ENCODE data around the gene SLC19A1.

SLC19A1 gene

GRCh38 chr21:45542242-45542666 lies at the start of gene SLC19A1:
SLC19A1 (minus strand) TSS chr21:45542440; CDS start chr21:45537959, 4,481 bp downstream.
- Histone ChIP-seq H3K9ac (ENCODE audit: low read length) (no peak within 1 kb of the TSS), H3K4me1 (ENCODE audit: control insufficient read depth, insufficient read depth, low read length) (peaks cover 5% of the 10 kb centered on the region), H3K36me3 (ENCODE audit: control insufficient read depth, insufficient read depth, low read length) (no peaks in the 10 kb centered on the region), H3K4me3 (ENCODE audit: low read length) (peak within 1 kb of the TSS; percentile 60), H3K27me3 (ENCODE audit: control insufficient read depth, insufficient read depth, low read length) (no peaks in the 10 kb centered on the region), H3K27ac (ENCODE audit: low read depth, low read length) (peak within 1 kb of the TSS; percentile 2)

GRCh38 chr21:45591619-45592207 lies 49.5 kb upstream of the SLC19A1 start:
- Histone ChIP-seq H3K27me3 (ENCODE audit: control insufficient read depth, insufficient read depth, low read length) (peaks cover 2% of the 10 kb centered on the region), H3K4me1 (ENCODE audit: control insufficient read depth, insufficient read depth, low read length) (no peaks in the 10 kb centered on the region), H3K4me3 (ENCODE audit: low read length) (no peak overlapping the region), H3K27ac (ENCODE audit: low read depth, low read length) (no peak overlapping the region), H3K9ac (ENCODE audit: low read length) (no peak overlapping the region), H3K36me3 (ENCODE audit: control insufficient read depth, insufficient read depth, low read length) (no peaks in the 10 kb centered on the region)

GRCh38 chr21:45590726-45591618 lies 48.7 kb upstream of the SLC19A1 start:
- Histone ChIP-seq H3K4me1 (ENCODE audit: control insufficient read depth, insufficient read depth, low read length) (no peaks in the 10 kb centered on the region), H3K27ac (ENCODE audit: low read depth, low read length) (no peak overlapping the region), H3K36me3 (ENCODE audit: control insufficient read depth, insufficient read depth, low read length) (no peaks in the 10 kb centered on the region), H3K27me3 (ENCODE audit: control insufficient read depth, insufficient read depth, low read length) (peaks cover 2% of the 10 kb centered on the region), H3K4me3 (ENCODE audit: low read length) (no peak overlapping the region), H3K9ac (ENCODE audit: low read length) (no peak overlapping the region)

GRCh38 chr21:45590246-45590725 lies 48.0 kb upstream of the SLC19A1 start:
- Histone ChIP-seq H3K4me1 (ENCODE audit: control insufficient read depth, insufficient read depth, low read length) (no peaks in the 10 kb centered on the region), H3K27me3 (ENCODE audit: control insufficient read depth, insufficient read depth, low read length) (peaks cover 2% of the 10 kb centered on the region), H3K36me3 (ENCODE audit: control insufficient read depth, insufficient read depth, low read length) (no peaks in the 10 kb centered on the region), H3K4me3 (ENCODE audit: low read length) (peak overlapping the region; percentile 33), H3K9ac (ENCODE audit: low read length) (no peak overlapping the region), H3K27ac (ENCODE audit: low read depth, low read length) (no peak overlapping the region)

- H3K36me3 ChIP-seq (ENCODE audit: control insufficient read depth, insufficient read depth, low read length): no peaks in the 10 kb centered on the region
- no peak overlapping the region for H3K27ac ChIP-seq (ENCODE audit: low read depth, low read length)
- H3K4me3 ChIP-seq (ENCODE audit: low read length): peak overlapping the region; percentile 33
- H3K4me1 ChIP-seq (ENCODE audit: control insufficient read depth, insufficient read depth, low read length): no peaks in the 10 kb centered on the region
- H3K27me3 ChIP-seq (ENCODE audit: control insufficient read depth, insufficient read depth, low read length): peaks cover 2% of the 10 kb centered on the region
- H3K9ac ChIP-seq (ENCODE audit: low read length): no peak overlapping the region
Measured at GRCh38 chr21:45589686-45590245, 47.5 kb upstream of the SLC19A1 start.

GRCh38 chr21:45588871-45589491 lies 46.7 kb upstream of the SLC19A1 start:
- Histone ChIP-seq H3K9ac (ENCODE audit: low read length) (no peak overlapping the region), H3K4me3 (ENCODE audit: low read length) (no peak overlapping the region), H3K27me3 (ENCODE audit: control insufficient read depth, insufficient read depth, low read length) (peaks cover 2% of the 10 kb centered on the region)

GRCh38 chr21:45588086-45588825 lies 46.0 kb upstream of the SLC19A1 start:
- no peak overlapping the region for H3K27ac ChIP-seq (ENCODE audit: low read depth, low read length)
- H3K4me3 ChIP-seq (ENCODE audit: low read length): no peak overlapping the region
- H3K9ac ChIP-seq (ENCODE audit: low read length): no peak overlapping the region
- H3K36me3 ChIP-seq (ENCODE audit: control insufficient read depth, insufficient read depth, low read length): no peaks in the 10 kb centered on the region
- H3K27me3 ChIP-seq (ENCODE audit: control insufficient read depth, insufficient read depth, low read length): peaks cover 2% of the 10 kb centered on the region
- H3K4me1 ChIP-seq (ENCODE audit: control insufficient read depth, insufficient read depth, low read length): no peaks in the 10 kb centered on the region

More at GRCh38 chr21:45588871-45589491, 46.7 kb upstream of the SLC19A1 start:
- H3K27ac ChIP-seq (ENCODE audit: low read depth, low read length): no peak overlapping the region
- no peaks in the 10 kb centered on the region for H3K4me1 ChIP-seq (ENCODE audit: control insufficient read depth, insufficient read depth, low read length)
- H3K36me3 ChIP-seq (ENCODE audit: control insufficient read depth, insufficient read depth, low read length): no peaks in the 10 kb centered on the region

- H3K4me3 ChIP-seq (ENCODE audit: low read length): no peak overlapping the region
- no peaks in the 10 kb centered on the region for H3K36me3 ChIP-seq (ENCODE audit: control insufficient read depth, insufficient read depth, low read length)
- H3K27me3 ChIP-seq (ENCODE audit: control insufficient read depth, insufficient read depth, low read length): peaks cover 2% of the 10 kb centered on the region
- no peak overlapping the region for H3K27ac ChIP-seq (ENCODE audit: low read depth, low read length)
- no peaks in the 10 kb centered on the region for H3K4me1 ChIP-seq (ENCODE audit: control insufficient read depth, insufficient read depth, low read length)
- no peak overlapping the region for H3K9ac ChIP-seq (ENCODE audit: low read length)
Measured at GRCh38 chr21:45586289-45586858, 44.1 kb upstream of the SLC19A1 start.

- Histone ChIP-seq H3K36me3 (ENCODE audit: control insufficient read depth, insufficient read depth, low read length) (no peaks in the 10 kb centered on the region), H3K27me3 (ENCODE audit: control insufficient read depth, insufficient read depth, low read length) (peaks cover 2% of the 10 kb centered on the region), H3K9ac (ENCODE audit: low read length) (no peak overlapping the region), H3K4me3 (ENCODE audit: low read length) (no peak overlapping the region), H3K27ac (ENCODE audit: low read depth, low read length) (no peak overlapping the region), H3K4me1 (ENCODE audit: control insufficient read depth, insufficient read depth, low read length) (no peaks in the 10 kb centered on the region)
Measured at GRCh38 chr21:45584786-45585185, 42.5 kb upstream of the SLC19A1 start.

- peaks cover under 1% of the 10 kb centered on the region for H3K27me3 ChIP-seq (ENCODE audit: control insufficient read depth, insufficient read depth, low read length)
- no peak overlapping the region for H3K9ac ChIP-seq (ENCODE audit: low read length)
- H3K4me3 ChIP-seq (ENCODE audit: low read length): no peak overlapping the region
- no peaks in the 10 kb centered on the region for H3K4me1 ChIP-seq (ENCODE audit: control insufficient read depth, insufficient read depth, low read length)
- no peaks in the 10 kb centered on the region for H3K36me3 ChIP-seq (ENCODE audit: control insufficient read depth, insufficient read depth, low read length)
- H3K27ac ChIP-seq (ENCODE audit: low read depth, low read length): no peak overlapping the region
Measured at GRCh38 chr21:45583831-45584509, 41.7 kb upstream of the SLC19A1 start.

- Histone ChIP-seq H3K27me3 (ENCODE audit: control insufficient read depth, insufficient read depth, low read length) (no peaks in the 10 kb centered on the region), H3K9ac (ENCODE audit: low read length) (no peak overlapping the region), H3K4me3 (ENCODE audit: low read length) (no peak overlapping the region), H3K4me1 (ENCODE audit: control insufficient read depth, insufficient read depth, low read length) (no peaks in the 10 kb centered on the region), H3K36me3 (ENCODE audit: control insufficient read depth, insufficient read depth, low read length) (no peaks in the 10 kb centered on the region), H3K27ac (ENCODE audit: low read depth, low read length) (no peak overlapping the region)
Measured at GRCh38 chr21:45582128-45582527, 39.9 kb upstream of the SLC19A1 start.
